Skeletal muscle satellite cell (primary cell): ENCODE data around the gene RMI2.

Source experiments
- H3K27me3 ChIP-seq: 2 replicates; pipeline ENCODE4 v1.7.0; 2013; ENCODE audit warnings: low read length; ENCODE audit not compliant: control insufficient read depth, insufficient read depth
- H3K36me3 ChIP-seq: 2 replicates; pipeline ENCODE4 v1.7.0; 2013; ENCODE audit warnings: mild to moderate bottlenecking, control low read depth, low read length; ENCODE audit not compliant: insufficient read depth
- H3K4me1 ChIP-seq: 2 replicates; pipeline ENCODE4 v1.7.0; 2013; ENCODE audit warnings: low read length; ENCODE audit not compliant: control insufficient read depth, insufficient read depth
- H3K4me2 ChIP-seq: 2 replicates; pipeline ENCODE4 v1.7.0; 2013; ENCODE audit warnings: mild to moderate bottlenecking, low read length
- H3K4me3 ChIP-seq: 2 replicates; pipeline ENCODE4 v1.7.0; 2013; ENCODE audit warnings: low read length
- H3K9ac ChIP-seq: 2 replicates; pipeline ENCODE4 v1.7.0; 2013; ENCODE audit warnings: mild to moderate bottlenecking, low read depth, low read length, moderate library complexity
- H3K9me3 ChIP-seq: replicated peaks from 2 replicates; pipeline ENCODE4 v1.7.0; 2013; ENCODE audit warnings: mild to moderate bottlenecking, control low read depth, low read length

The RMI2 gene

DNA sequence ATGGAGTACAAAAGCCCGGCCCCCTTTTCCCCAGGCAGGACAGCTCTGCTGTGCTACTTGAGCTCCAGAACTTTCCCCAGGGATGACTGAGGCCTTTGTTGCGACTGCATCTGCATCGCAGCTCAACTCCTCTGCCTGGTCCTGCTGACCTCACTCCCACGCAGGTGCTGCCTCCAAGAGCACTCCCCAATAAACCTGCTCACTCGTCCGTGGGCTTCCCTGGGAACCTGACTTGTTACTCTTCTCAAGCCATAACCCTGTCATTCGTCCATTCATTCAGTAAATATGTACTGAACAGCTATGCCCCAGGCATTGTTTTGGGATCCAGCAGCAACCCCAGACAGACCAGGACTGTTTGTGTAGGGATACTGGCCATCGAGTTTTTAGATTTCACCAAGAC, 11.6 kb upstream of the RMI2 start:
- H3K4me1 ChIP-seq = peaks cover 7% of the 10 kb centered on the region
- H3K4me3 ChIP-seq = no peak overlapping the region
- H3K27me3 ChIP-seq = peaks cover 12% of the 10 kb centered on the region
- no peak overlapping the region for H3K9ac ChIP-seq
- H3K9me3 ChIP-seq = no peaks in the 10 kb centered on the region
- H3K36me3 ChIP-seq = no peaks in the 10 kb centered on the region
- H3K4me2 ChIP-seq = no peak overlapping the region

DNA sequence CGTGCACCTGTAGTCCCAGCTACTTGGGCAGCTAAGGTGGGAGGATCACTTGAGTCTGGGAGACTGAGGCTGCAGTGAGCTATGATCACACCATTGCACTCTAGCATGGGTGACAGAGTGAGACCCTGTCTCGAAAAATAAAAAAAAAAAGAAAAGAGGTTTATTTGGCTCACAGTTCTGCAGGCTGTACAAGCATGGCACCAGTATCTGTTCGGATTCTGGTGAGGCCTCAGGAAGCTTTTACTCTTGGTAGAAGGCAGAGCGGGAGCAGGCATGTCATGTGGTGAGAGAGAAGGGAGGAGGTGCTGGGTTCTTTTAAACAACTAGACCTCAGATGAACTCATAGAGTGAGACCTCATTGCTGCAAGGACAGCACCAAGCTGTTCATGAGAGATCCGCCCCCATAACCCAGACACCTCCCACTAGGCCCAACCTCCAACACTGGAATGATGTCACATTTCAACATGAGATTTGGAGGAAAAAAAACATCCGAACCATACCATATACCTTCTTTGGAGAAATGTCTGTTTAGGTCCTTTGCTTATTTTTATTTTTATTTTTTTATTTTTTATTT, 10.3 kb upstream of the RMI2 start:
- H3K9me3 ChIP-seq = no peaks in the 10 kb centered on the region
- H3K36me3 ChIP-seq = no peaks in the 10 kb centered on the region
- H3K4me3 ChIP-seq = no peak overlapping the region
- H3K27me3 ChIP-seq = peaks cover 12% of the 10 kb centered on the region
- no peaks in the 10 kb centered on the region for H3K4me1 ChIP-seq
- H3K4me2 ChIP-seq = no peak overlapping the region
- no peak overlapping the region for H3K9ac ChIP-seq

DNA sequence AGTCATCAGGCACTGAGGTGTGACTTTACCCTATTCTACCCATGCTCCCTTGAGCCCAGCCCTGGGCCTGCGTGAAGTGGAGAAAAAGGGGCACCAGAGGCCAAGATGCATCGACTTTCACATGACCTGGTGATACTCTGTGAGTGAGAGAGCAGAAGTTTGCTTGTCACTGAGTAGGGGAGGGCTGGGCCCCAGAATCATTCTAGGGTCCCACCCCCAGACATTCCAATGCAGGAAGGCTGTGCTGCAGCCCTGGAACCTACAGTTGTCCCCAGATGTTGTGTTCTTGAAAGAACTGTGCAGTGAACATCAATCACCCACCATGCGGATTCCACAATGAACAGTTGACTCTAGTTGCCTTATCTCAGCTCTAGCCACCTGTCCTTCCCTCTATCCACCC, 6.2 kb upstream of the RMI2 start:
- Histone ChIP-seq H3K4me1 (no peaks in the 10 kb centered on the region), H3K4me2 (no peak overlapping the region), H3K9me3 (no peaks in the 10 kb centered on the region), H3K4me3 (no peak overlapping the region), H3K36me3 (no peaks in the 10 kb centered on the region), H3K9ac (no peak overlapping the region), H3K27me3 (no peaks in the 10 kb centered on the region)

DNA sequence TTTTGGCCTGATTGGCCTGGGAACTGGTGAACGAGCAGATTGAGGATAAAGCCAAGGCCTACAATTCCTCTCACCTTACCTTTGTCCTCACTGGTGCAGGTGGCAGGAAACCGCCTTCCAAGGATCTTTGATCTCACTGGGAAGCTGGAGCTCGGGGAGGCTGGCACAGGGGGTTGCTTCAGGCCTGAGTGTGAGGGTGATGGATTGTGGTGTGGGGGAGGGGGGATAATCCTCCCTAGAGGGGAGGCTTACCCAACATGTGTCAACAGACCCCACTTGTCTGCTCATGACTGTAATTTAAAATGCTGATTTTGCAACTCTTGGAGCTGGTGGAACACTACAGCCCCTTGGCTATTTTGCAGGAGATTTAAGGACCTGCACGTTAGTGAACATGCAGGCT, 4.5 kb upstream of the RMI2 start:
- H3K27me3 ChIP-seq = no peaks in the 10 kb centered on the region
- no peak overlapping the region for H3K4me2 ChIP-seq
- H3K36me3 ChIP-seq = no peaks in the 10 kb centered on the region
- H3K4me3 ChIP-seq = no peak overlapping the region
- H3K9me3 ChIP-seq = no peaks in the 10 kb centered on the region
- H3K9ac ChIP-seq = no peak overlapping the region
- H3K4me1 ChIP-seq = no peaks in the 10 kb centered on the region

DNA sequence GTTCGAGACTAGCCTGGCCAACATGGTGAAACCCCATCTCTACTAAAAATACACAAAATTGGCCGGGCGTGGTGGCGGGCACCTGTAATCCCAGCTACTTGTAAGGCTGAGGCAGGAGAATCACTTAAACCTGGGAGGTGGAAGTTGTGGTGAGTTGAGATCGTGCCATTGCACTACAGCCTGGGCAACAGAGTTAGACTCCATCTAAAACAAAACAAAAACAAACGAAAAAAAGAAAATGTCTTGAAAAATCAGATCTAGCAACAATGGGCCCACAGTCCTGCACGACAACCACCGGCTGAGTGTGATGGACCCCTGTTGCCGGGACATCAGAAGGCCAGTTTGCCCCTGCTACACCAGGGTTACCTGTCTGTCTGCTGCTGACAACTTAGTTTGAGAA, 3.9 kb upstream of the RMI2 start:
- Histone ChIP-seq H3K9ac (no peak overlapping the region), H3K4me3 (no peak overlapping the region), H3K27me3 (no peaks in the 10 kb centered on the region), H3K4me1 (peaks cover 3% of the 10 kb centered on the region), H3K4me2 (no peak overlapping the region), H3K36me3 (no peaks in the 10 kb centered on the region), H3K9me3 (no peaks in the 10 kb centered on the region)

DNA sequence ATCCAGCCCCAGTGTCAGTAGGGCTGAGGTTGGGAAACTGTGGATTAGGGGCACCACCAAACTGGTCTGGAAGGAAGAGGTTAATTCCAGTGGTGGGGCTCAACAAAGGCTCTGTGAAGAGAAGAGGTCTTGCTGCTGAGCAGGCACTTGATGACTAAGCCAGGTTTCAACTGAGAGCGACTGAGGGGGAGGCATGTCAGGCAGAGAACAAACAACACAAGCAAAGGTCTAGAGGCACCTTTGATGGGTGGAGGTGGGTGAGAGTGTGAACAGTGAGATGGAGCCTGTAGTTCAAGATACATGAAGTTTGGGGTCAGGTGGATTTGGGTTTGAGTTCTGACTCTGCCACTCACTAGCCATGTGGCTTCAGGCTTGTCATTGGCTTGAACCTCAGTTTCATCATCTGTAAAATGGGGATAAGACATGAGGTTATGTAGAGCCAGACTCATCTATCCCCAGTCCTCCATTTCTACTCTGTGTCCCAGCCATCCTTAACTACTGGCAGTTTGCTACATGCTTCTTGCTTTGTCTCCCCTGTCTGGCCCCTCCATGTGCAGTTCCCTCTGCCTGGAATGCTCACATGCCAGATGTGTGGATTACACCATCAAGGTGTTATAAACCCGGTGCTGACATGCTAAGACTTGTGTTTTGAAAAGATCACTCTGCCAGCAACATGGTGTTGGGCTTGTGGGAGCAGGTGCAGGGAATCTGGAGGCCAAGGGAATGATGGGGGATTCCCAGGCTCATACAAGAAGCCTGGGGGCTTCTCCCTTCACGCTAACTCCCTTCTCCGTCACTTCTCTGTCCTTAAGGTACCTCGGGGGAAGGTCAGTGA, 3.0 kb upstream of the RMI2 start:
- no peak overlapping the region for H3K4me2 ChIP-seq
- H3K4me1 ChIP-seq = peaks cover 3% of the 10 kb centered on the region
- no peak overlapping the region for H3K4me3 ChIP-seq
- no peak overlapping the region for H3K9ac ChIP-seq
- H3K9me3 ChIP-seq = no peaks in the 10 kb centered on the region
- H3K36me3 ChIP-seq = no peaks in the 10 kb centered on the region
- H3K27me3 ChIP-seq = no peaks in the 10 kb centered on the region

DNA sequence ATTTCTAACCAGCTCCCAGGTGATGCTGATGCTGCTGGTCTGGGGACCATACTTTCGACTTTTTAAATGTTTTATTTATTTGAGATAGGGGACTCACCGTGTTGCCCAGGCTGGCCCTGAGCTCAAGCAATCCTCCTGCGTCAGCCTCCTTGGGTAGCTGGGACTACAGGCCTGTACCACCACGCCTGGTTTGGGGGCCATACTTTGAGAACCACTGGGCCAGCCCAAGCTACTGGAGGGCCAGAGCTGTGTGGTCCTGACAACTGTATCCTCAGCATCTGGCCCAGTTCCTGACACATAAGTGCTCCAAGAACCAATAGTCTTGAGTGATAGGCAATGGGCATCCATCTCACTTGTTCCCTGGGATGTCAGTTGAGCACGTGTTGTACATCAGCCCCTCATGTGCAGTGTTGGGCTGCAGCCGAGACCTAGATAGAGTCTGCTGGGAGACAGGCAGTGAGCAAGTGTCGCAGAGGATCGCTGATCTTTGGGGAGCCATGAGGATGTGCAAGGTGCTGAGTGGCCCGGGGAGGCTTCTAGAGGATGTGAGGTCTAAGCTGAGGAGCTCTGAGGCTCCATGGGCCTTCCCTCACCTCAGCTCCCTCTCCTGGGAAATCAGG, 1.6 kb downstream of the RMI2 start:
- Histone ChIP-seq H3K4me3 (no peak overlapping the region), H3K36me3 (no peaks in the 10 kb centered on the region), H3K9me3 (no peaks in the 10 kb centered on the region), H3K9ac (no peak overlapping the region), H3K27me3 (no peaks in the 10 kb centered on the region), H3K4me2 (no peak overlapping the region), H3K4me1 (peaks cover 14% of the 10 kb centered on the region)

DNA sequence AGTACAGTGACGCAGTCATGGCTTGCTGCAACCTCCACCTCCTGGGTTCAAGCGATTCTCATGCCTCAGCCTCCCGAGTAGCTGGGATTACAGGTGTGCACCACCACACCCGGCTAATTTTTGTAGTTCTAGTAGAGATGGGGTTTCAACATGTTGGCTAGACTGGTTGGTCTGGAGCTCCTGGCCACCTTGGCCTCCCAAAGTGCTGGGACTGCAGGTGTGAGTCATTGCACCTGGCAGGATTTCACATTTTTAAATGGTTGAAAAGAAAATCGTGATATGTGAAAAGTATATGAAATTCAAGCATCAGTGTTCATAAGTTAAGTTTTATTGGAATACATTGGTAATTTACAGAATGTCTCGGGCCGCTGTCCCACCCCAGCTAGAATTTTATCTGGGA, 2.6 kb downstream of the RMI2 start:
- no peak overlapping the region for H3K4me3 ChIP-seq
- H3K9me3 ChIP-seq = no peaks in the 10 kb centered on the region
- peaks cover 14% of the 10 kb centered on the region for H3K4me1 ChIP-seq
- H3K4me2 ChIP-seq = no peak overlapping the region
- H3K27me3 ChIP-seq = no peaks in the 10 kb centered on the region
- no peaks in the 10 kb centered on the region for H3K36me3 ChIP-seq
- H3K9ac ChIP-seq = no peak overlapping the region

DNA sequence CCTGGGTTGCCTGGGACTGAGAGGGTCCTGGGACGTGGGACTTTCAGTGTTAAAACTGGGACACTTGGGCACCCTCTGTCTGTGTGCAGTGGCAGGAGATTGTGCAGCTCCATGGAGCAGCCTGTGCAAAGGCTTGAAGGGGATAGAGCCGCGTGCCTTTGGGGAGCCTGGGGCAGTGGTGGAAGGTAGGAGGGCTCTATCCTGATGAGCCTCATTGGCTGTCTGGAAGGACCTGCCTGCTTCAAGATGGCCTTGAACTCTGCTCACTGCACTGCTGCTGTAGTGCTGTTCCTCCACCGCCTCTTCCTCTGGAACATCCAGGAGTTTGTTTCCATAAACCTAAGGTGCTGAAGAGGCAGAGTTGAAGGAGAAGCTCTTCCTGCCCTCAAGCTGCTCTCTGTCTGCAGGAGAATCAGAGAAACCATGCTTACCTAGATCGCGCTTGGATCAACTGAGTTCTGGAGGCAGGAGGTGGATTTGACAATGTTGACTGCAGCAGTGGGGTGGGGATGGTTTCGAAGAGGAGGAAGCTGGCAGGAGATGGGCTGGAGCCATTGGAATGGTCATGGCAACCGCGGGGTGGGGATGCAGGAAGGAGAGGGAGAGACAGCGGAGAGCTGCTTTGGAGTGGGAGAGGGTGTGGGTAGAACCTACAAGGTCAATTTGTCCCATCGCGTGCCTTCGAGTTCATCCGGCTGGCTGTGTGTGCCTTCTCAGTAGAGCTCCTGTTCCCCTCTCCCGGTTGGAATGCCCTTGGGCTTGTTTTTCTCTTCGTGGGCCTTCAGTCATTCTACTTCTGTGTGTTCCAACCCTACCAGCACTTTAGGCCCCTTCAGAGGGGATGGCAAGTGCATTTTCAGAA, 3.7 kb downstream of the RMI2 start:
- no peak overlapping the region for H3K9ac ChIP-seq

DNA sequence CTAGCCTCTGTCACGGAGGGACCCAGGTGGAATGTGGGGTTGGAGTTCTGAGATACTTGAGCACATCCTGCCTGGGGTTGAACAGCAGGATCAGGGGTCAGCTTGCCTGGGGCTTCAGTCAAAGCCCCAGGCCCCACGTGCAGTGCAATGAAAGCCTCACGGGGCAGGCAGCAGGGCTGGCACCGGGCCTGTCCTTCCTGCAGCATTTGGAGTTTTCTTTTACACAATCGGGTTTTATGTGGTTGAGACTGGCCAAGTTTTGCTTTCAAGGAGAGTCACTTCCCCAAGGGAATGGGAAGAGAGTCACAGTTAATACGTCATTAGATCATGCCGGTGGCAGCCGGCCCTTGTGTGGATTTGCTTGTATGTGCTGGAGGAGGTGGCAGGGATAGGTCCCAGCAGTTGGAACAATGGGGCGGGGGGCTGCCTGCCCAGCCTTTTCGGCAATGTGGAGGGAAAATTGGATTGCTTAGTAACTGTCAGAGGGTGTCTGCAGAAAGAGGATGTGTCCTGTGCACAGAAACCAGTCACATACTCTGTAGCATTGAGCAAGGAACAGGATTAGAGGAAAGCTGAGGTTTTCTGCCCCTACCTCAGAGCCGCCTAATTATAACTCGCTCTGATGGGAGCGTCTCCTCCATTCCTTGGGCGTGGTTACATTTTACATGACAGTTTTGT, 4.5 kb downstream of the RMI2 start:
- Histone ChIP-seq H3K4me2 (peak overlapping the region; percentile 15), H3K9ac (no peak overlapping the region), H3K36me3 (no peaks in the 10 kb centered on the region), H3K4me3 (no peak overlapping the region), H3K4me1 (peaks cover 14% of the 10 kb centered on the region), H3K27me3 (no peaks in the 10 kb centered on the region), H3K9me3 (no peaks in the 10 kb centered on the region)

More for the DNA sequence above, 3.7 kb downstream of the RMI2 start:
- Histone ChIP-seq H3K36me3 (no peaks in the 10 kb centered on the region), H3K9me3 (no peaks in the 10 kb centered on the region), H3K27me3 (no peaks in the 10 kb centered on the region), H3K4me1 (peaks cover 14% of the 10 kb centered on the region), H3K4me2 (peak overlapping the region; percentile 9), H3K4me3 (no peak overlapping the region)

DNA sequence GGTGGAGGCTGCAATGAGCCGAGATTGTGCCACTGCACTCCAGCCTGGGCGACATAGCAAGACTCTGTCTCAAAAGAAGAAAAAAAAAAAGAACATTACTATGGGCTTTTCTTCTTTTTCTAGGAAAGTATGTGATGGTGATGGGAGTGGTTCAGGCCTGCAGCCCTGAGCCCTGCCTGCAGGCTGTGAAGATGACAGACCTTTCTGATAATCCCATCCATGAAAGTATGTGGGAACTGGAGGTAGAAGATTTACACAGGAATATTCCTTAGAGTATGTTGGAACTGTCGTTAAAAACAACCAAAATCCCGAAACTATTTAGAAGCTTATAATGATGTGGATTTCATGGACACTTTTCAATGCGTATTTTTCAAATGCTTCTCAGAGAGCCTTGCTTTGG, 5.3 kb downstream of the RMI2 start:
- Histone ChIP-seq H3K4me3 (no peak overlapping the region), H3K9ac (peak overlapping the region; percentile 27), H3K4me1 (peaks cover 14% of the 10 kb centered on the region)

More for the DNA sequence above, 5.3 kb downstream of the RMI2 start:
- H3K4me2 ChIP-seq = no peak overlapping the region
- no peaks in the 10 kb centered on the region for H3K9me3 ChIP-seq
- no peaks in the 10 kb centered on the region for H3K27me3 ChIP-seq
- H3K36me3 ChIP-seq = no peaks in the 10 kb centered on the region
